Erythroblast (primary cell): ENCODE measurements around the gene TMEM165.
A peak's percentile ranks its signal among the peaks of the same experiment; 100 is the strongest.

ENCODE experiments used
- DNase-seq, 2 experiments: peaks; one replicate each; lab custom pipeline; 2025; lab: John Stamatoyannopoulos, UW
- GATA1 ChIP-seq: IDR thresholded peaks from 2 replicates; pipeline ENCODE4 v1.6.1; 2011; ENCODE audit warnings: low read depth, mild to moderate bottlenecking, control low read depth, low read length, moderate library complexity
- POLR2A ChIP-seq: IDR thresholded peaks from 2 replicates; pipeline ENCODE4 v1.6.1; 2011; ENCODE audit warnings: mild to moderate bottlenecking, low read length

Gene TMEM165

GRCh38 chr4:55405073-55405472 is 9.3 kb downstream of the TMEM165 start:
- DNase-seq: no peak
- TF ChIP-seq POLR2A (no peak), GATA1 (no peak)

DNA sequence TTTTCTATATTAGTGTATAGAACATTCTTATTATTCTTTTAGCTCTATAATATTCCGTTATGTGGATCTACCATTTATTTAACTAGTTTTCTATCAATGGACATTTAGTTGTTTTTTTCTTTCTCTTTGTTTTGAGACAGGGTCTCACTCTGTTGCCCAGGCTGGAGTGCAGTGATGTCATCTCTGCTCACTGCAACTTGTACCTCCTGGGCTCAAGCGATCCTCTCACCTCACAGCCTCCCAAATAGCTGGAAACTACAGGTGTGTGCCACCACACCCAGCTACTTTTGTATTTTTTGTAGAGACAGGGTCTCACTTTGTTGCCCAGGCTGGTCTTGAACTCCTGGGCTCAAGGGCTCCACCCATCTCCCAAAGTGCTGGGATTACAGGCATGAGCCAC is 10.8 kb downstream of the TMEM165 start:
- no peak for DNase-seq
- no peak for TF ChIP-seq POLR2A
- TF ChIP-seq GATA1: no peak

- no peak for TF ChIP-seq POLR2A
- TF ChIP-seq GATA1: no peak
- DNase-seq: no peak
Observed at GRCh38 chr4:55407119-55407518, 11.4 kb downstream of the TMEM165 start.

GRCh38 chr4:55407764-55408163 is 12.0 kb downstream of the TMEM165 start:
- DNase-seq: no peak
- TF ChIP-seq GATA1 (no peak), POLR2A (no peak)

DNA sequence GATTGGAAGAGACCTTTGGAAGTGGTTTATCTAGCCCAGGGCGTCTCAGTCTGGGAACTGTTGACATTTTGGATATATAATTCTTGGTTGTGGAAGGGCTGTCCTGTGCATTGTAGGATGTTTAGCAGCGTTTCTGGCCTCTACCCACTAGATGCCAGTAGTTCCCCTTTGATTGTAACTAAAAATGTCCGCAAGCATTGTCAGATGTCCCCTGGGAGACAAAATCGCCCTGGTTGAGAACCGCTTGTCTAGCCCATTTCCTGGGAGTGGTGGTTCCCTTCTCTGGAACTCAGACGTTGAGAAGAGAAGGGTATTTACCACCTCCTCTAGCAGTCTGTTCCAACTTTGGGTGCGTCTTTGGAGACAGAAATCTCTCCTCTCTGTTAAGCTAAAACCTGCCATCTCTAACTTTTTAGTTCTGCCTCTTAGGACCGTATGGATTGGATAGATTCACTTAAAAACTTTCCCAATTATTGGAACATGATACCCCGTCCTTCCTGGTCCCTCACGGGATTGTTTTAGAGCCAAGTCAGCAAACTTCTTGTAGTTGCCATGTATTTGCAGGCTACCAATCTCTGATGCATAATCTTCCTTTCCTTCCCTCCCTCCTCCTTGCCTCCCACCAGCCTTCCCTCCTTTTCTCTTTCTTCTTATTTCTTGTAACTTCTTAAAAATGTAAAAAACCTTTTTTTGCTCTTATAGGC is 13.9 kb downstream of the TMEM165 start:
- TF ChIP-seq GATA1 (no peak), POLR2A (no peak)
- DNase-seq: no peak

DNA sequence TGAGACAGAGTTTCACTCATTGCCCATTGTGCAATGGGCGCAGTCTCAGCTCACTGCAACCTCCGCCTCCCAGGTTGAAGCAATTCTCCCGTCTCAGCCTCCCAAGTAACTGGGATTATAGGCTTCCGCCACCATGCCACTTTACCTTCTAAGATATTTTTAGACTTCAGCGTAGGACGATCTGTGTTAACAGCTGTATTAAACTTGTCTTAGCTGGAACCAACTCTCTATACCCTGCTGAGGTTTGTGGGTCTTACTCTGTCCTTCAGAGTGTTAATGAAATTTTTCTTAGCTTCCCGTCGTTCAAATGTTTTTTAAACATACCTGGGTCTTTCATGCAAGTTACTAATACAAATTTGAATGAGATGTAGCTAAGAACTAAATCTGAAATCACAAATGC is 14.7 kb downstream of the TMEM165 start:
- TF ChIP-seq GATA1 (no peak), POLR2A (no peak)
- no peak for DNase-seq

DNA sequence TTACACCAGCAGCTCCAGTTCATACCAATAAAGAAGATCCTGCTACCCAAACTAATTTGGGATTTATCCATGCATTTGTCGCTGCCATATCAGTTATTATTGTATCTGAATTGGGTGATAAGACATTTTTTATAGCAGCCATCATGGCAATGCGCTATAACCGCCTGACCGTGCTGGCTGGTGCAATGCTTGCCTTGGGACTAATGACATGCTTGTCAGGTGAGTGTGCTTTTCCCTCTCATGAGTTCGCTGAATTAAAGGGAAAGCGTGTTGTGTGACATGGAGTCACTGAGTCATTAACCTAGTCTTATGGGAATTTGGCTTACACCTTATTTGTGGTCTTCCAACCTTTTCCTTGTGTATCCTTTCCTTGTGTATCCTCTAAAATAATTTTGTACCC is 15.9 kb downstream of the TMEM165 start:
- no peak for TF ChIP-seq POLR2A
- TF ChIP-seq GATA1: no peak
- peak in 1 of 2 experiments; percentile 6 for DNase-seq

GRCh38 chr4:55416176-55416575 is 20.4 kb downstream of the TMEM165 start:
- DNase-seq: no peak
- no peak for TF ChIP-seq POLR2A
- TF ChIP-seq GATA1: no peak

- TF ChIP-seq GATA1 (no peak), POLR2A (no peak)
- DNase-seq: no peak
Observed at GRCh38 chr4:55424791-55425190, 29.0 kb downstream of the TMEM165 start.

DNA sequence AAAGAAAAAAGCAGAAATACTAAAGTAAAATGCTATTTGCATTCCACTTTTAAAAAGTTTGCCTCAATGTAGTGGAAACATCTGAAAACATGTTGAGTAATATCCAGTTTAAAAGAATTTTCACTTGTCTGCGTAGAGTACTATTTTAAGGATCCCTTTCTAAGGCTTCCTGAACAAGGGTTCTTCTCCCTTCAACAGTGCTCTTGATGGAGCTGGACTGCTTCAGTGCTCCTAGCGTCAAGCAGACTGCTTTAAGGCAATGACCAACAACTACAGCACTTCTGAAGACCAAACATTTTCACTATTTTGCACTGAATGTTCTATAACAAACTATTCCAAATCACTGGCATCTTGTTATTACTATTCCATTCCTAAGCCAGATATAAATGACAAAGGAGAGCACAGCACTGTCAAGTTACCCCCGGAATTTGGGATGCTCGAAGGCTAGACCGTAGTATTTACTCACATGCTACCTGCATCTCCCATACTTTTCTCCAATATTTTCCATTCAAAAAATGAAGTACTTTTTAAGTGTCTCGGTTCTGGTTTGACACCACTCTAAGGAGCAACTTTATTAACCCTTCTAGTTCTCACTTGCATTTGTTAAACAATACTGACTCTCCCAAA is 36.1 kb downstream of the TMEM165 start:
- TF ChIP-seq GATA1: no peak
- no peak for TF ChIP-seq POLR2A
- no peak for DNase-seq

DNA sequence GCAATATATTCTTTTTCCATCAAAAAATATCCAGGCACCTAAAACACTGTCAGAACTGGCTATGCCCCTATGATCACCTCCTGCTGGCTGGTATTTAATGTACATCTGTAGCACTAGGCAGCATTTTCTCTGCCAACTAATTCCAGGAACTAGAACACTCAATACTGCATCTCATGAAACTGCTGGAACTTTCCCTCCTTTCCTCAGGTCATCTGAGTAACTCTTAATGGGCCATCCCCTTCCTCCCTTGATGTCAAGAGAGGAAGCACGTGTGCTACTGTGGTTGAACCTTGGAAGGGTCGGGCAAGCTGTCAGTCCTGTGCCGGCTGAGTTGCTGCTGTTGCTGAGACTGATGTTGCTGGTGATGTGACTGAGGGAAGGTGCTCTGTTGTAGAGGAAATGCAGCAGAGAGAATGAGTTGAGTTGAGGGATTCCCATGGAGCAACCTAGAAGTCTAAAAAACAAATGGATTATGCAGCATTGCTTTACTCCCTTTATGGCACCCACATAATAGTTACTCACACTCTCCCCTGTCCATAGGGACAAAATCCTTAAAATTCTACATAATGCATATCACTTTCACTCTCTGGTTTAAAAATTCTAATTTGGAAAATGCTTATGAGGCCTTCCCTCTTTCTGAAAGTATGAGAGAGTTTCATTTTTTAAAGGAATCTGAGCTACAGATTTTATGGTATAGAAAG is 39.5 kb downstream of the TMEM165 start:
- peak; percentile 25 to 27 for DNase-seq
- TF ChIP-seq GATA1 (no peak), POLR2A (no peak)

GRCh38 chr4:55437356-55437796 is 41.6 kb downstream of the TMEM165 start:
- TF ChIP-seq POLR2A (no peak), GATA1 (no peak)
- DNase-seq: peak; percentile 28 to 63

DNA sequence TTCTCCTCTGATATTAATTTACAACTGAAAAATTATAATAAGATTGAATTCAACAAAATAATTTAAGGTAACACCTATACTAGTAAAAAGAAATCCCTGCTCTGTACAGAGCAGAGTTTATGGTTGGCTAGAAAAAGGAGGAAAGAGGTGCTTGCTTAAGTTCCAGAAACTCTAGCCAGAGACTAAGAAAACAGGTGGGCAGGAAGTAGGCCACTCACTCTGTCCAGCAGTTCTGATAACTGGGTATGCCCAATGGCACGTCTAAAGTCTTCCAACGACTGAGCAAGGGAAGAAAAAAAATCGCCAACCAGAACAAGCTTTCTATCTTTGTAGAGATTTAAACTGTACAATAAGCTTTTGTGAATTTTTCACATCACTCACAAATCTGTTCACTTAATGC is 42.1 kb downstream of the TMEM165 start:
- TF ChIP-seq GATA1: no peak
- no peak for TF ChIP-seq POLR2A
- no peak for DNase-seq

GRCh38 chr4:55438314-55438713 is 42.6 kb downstream of the TMEM165 start:
- no peak for TF ChIP-seq GATA1
- TF ChIP-seq POLR2A: no peak
- DNase-seq: no peak
